ENCODE results near the gene KANK3. TPM values are rescaled to one million over a fixed set of nuclear protein-coding genes. Genes with fewer than 3 reads are reported as not detected.

Gene KANK3
- total RNA-seq, 1 experiment from 2014 or later = 7.7 TPM

DNA sequence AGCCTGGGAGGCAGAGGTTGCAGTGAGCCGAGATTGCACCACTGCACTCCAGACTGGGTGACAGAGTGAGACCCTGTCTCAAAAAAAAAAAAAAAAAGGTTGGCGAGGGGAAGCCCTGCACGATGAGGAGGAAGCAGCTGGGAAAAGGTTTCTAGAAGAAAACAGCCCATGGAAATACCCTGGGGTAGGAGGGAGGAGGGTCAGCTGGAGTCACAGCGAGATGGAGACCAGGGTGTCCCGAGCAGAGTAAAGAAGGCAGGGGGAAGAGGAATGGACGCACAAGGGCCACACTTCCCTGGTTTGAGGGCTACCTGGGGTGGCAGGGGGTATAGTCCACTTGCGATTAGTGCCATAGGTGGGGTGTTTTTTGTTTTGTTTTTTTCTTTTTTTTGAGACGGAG lies 6.4 kb downstream of the KANK3 start:
- Histone ChIP-seq H3K9ac (ENCODE audit: extremely low read depth, insufficient read length, low read length) (no peak overlapping the region), H3K9me3 (ENCODE audit: control insufficient read depth, low read depth, low read length) (no peaks in the 10 kb centered on the region), H3K14ac (ENCODE audit: insufficient read depth, low read length) (no peak overlapping the region), H2BK12ac (ENCODE audit: insufficient read length, low read depth, low read length) (no peak overlapping the region), H2BK20ac (ENCODE audit: low read depth, low read length, poor library complexity, severe bottlenecking) (no peak overlapping the region), H2AK5ac (ENCODE audit: insufficient read length, low read length) (no peak overlapping the region), H4K20me1 (ENCODE audit: control insufficient read depth, insufficient read depth, insufficient read length) (no peaks in the 10 kb centered on the region), H3K18ac (ENCODE audit: insufficient read length, low read depth, low read length) (no peak overlapping the region), H3K79me1 (ENCODE audit: insufficient read depth, low read depth, low read length, poor library complexity, severe bottlenecking) (no peaks in the 10 kb centered on the region), H4K5ac (ENCODE audit: insufficient read length, low read depth, low read length) (no peak overlapping the region), H3T11ph (ENCODE audit: low read length) (no peak overlapping the region), H4K8ac (replicated peaks; ENCODE audit: insufficient read length, low read depth, low read length) (no peak overlapping the region), H3K4me1 (ENCODE audit: insufficient read depth, low read length) (no peaks in the 10 kb centered on the region; the same call in 1 of the 2 replicates), H2BK5ac (ENCODE audit: insufficient read length, low read length) (no peak overlapping the region), H3K23me2 (ENCODE audit: insufficient read length, low read depth, low read length, poor library complexity, severe bottlenecking) (peaks cover 12% of the 10 kb centered on the region), H3K4me2 (ENCODE audit: insufficient read depth, insufficient read length, low read length) (no peak overlapping the region), H2BK15ac (ENCODE audit: low read depth, low read length) (no peak overlapping the region), H3K79me2 (ENCODE audit: insufficient read depth, low read length) (no peaks in the 10 kb centered on the region), H3K56ac (ENCODE audit: insufficient read length, low read depth, low read length) (no peak overlapping the region), H2BK120ac (ENCODE audit: low read depth, low read length, poor library complexity, severe bottlenecking) (no peak overlapping the region), H3K27me3 (ENCODE audit: insufficient read depth, low read length) (peaks cover 18% of the 10 kb centered on the region; the same call in 1 of the 2 replicates), H3K4ac (ENCODE audit: low read depth, low read length) (no peak overlapping the region), H3K23ac (ENCODE audit: insufficient read length, low read depth, low read length) (no peak overlapping the region), H2AFZ (ENCODE audit: low read length) (no peak overlapping the region), H3K27ac (ENCODE audit: insufficient read length, low read depth, low read length) (no peak overlapping the region), H4K91ac (ENCODE audit: insufficient read length, low read depth, low read length) (no peak overlapping the region)
- DNase-seq = no peak
- peaks cover 0 to 2% (median 0%) of the 10 kb centered on the region in 3 experiments; a peak in 2 of 7 replicates for H3K36me3 Mint-ChIP-seq (ENCODE audit: insufficient read depth in 1 of 3, low read depth in 3 of 3)
- no peak overlapping the region for H3K27ac Mint-ChIP-seq
- TF ChIP-seq, protein P1, sequence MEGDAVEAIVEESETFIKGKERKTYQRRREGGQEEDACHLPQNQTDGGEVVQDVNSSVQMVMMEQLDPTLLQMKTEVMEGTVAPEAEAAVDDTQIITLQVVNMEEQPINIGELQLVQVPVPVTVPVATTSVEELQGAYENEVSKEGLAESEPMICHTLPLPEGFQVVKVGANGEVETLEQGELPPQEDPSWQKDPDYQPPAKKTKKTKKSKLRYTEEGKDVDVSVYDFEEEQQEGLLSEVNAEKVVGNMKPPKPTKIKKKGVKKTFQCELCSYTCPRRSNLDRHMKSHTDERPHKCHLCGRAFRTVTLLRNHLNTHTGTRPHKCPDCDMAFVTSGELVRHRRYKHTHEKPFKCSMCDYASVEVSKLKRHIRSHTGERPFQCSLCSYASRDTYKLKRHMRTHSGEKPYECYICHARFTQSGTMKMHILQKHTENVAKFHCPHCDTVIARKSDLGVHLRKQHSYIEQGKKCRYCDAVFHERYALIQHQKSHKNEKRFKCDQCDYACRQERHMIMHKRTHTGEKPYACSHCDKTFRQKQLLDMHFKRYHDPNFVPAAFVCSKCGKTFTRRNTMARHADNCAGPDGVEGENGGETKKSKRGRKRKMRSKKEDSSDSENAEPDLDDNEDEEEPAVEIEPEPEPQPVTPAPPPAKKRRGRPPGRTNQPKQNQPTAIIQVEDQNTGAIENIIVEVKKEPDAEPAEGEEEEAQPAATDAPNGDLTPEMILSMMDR (conservative IDR thresholded peaks at IDR 0.05) = no peak
- no CpG with 5 or more reads among the region's 8 CpGs for WGBS (ENCODE audit: extremely low coverage, insufficient read length, low lambda C conversion rate)
- H3K4me3 Mint-ChIP-seq = no peak overlapping the region; a peak in 1 of 5 replicates
- H3K9me3 Mint-ChIP-seq = no peaks in the 10 kb centered on the region; a peak in 1 of 5 replicates
- H3K27me3 Mint-ChIP-seq (ENCODE audit: low read depth) = peaks cover 50% of the 10 kb centered on the region
- peaks cover 17 to 21% of the 10 kb centered on the region in 2 experiments for H3K4me1 Mint-ChIP-seq
